ENCODE measurements around the gene KRTAP2-1.

KRTAP2-1 gene

DNA sequence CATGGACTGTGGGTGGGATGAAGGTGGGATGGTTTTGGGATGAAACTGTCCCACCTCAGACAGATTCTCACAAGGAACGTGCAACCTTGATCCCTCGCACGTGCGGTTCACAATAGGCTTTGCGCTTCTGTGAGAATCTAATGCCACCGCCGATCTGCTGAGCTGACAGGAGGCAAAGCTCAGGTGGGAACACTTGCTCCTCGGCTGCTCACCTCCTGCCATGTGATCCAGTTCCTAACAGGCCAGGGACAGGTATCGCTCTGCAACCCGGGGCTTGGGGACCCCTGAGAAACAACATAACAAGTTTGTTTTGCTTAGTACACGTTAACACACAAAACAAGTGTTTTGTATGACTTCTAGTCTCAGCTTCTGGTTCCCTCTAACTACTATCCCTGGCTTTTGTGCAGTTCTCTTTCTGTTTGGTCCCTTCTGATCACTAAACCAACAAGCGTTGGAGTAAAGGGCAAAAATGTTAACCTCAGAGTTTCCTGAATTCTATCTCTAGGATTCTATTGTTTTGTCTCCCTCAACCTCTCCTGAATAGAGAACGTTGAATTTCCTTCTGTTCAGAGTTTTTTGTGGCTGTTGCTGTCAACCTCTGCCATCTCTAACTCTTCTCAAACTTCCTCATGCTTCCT lies 30.4 kb downstream of the KRTAP2-1 start:
- Histone ChIP-seq H3K79me1 (ENCODE audit: low read length) (no peaks in the 10 kb centered on the region), H2BK5ac (ENCODE audit: low read depth, low read length, poor library complexity) (no peak overlapping the region), H3K36me3 (ENCODE audit: control insufficient read depth in 1 of 2, insufficient read depth in 2 of 2, low read length in 2 of 2) (no peaks in the 10 kb centered on the region), H3K4me1 (ENCODE audit: control insufficient read depth in 1 of 2, insufficient read depth in 2 of 2, low read length in 2 of 2) (no peaks in the 10 kb centered on the region), H4K12ac (ENCODE audit: low read depth, low read length) (no peak overlapping the region), H4K8ac (ENCODE audit: low read depth, low read length) (no peak overlapping the region), H4K91ac (ENCODE audit: low read depth, low read length) (no peak overlapping the region), H2BK12ac (ENCODE audit: low read length) (no peak overlapping the region), H3K4me2 (ENCODE audit: low read length) (no peak overlapping the region), H2AFZ (ENCODE audit: insufficient read depth, low read length, poor library complexity) (no peak overlapping the region), H3K23ac (ENCODE audit: low read length) (no peak overlapping the region), H3K79me2 (ENCODE audit: control insufficient read depth, insufficient read depth, low read length, poor library complexity) (no peaks in the 10 kb centered on the region), H3K4ac (ENCODE audit: low read depth, low read length) (no peak overlapping the region), H3K18ac (ENCODE audit: low read length) (no peak overlapping the region), H2BK120ac (ENCODE audit: insufficient read depth, low read length, poor library complexity) (no peak overlapping the region), H3K9ac (ENCODE audit: low read length) (no peak overlapping the region), H3K27me3 (ENCODE audit: insufficient read depth, low read length) (no peaks in the 10 kb centered on the region), H3K27ac (ENCODE audit: low read depth, low read length) (no peak overlapping the region), H3K9me3 (ENCODE audit: insufficient read depth, low read depth, low read length) (no peaks in the 10 kb centered on the region), H3K4me3 (ENCODE audit: low read depth, low read length) (no peak overlapping the region), H3K14ac (ENCODE audit: low read length) (no peak overlapping the region), H2AK5ac (ENCODE audit: low read length) (no peak overlapping the region)
- WGBS (ENCODE audit: extremely low coverage, insufficient coverage, insufficient read length) = no CpG with 5 or more reads among the region's 13 CpGs
- no peak for DNase-seq

DNA sequence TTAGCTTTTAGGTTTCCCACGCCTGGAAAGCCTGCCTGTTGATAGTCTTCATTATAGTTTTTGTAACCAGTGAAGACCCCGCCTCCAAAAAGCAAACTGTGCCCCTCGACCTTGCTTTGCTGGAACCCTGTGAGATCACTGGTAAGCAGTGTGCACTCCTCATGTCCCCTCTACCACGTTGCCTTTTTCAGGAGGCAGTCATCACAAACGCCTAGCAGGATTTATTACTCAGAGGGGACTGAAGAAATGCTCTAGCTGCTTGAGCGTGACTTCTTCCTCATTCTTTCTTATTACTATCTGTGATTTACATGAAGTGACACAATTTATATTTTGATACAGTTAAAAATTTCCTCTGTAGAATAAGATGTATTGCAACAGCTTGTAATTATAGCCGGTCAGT lies 31.7 kb downstream of the KRTAP2-1 start:
- no peak overlapping the region for H3K4me3 ChIP-seq (ENCODE audit: low read depth, low read length)
- no peak overlapping the region for H3K14ac ChIP-seq (ENCODE audit: low read length)
- no peak overlapping the region for H3K4me2 ChIP-seq (ENCODE audit: low read length)
- no peak overlapping the region for H2BK12ac ChIP-seq (ENCODE audit: low read length)
- no peaks in the 10 kb centered on the region for H3K36me3 ChIP-seq (ENCODE audit: control insufficient read depth in 1 of 2, insufficient read depth in 2 of 2, low read length in 2 of 2)
- no peak overlapping the region for H3K23ac ChIP-seq (ENCODE audit: low read length)
- H2BK120ac ChIP-seq (ENCODE audit: insufficient read depth, low read length, poor library complexity) = no peak overlapping the region
- no peak overlapping the region for H4K91ac ChIP-seq (ENCODE audit: low read depth, low read length)
- no peak overlapping the region for H4K8ac ChIP-seq (ENCODE audit: low read depth, low read length)
- no peak overlapping the region for H2AK5ac ChIP-seq (ENCODE audit: low read length)
- H3K9ac ChIP-seq (ENCODE audit: low read length) = no peak overlapping the region
- no peak overlapping the region for H2AFZ ChIP-seq (ENCODE audit: insufficient read depth, low read length, poor library complexity)
- WGBS (ENCODE audit: extremely low coverage, insufficient coverage, insufficient read length) = no CpG with 5 or more reads among the region's 7 CpGs
- H3K79me1 ChIP-seq (ENCODE audit: low read length) = no peaks in the 10 kb centered on the region
- no peaks in the 10 kb centered on the region for H3K27me3 ChIP-seq (ENCODE audit: insufficient read depth, low read length)
- H4K12ac ChIP-seq (ENCODE audit: low read depth, low read length) = no peak overlapping the region
- H3K4me1 ChIP-seq (ENCODE audit: control insufficient read depth in 1 of 2, insufficient read depth in 2 of 2, low read length in 2 of 2) = no peaks in the 10 kb centered on the region
- no peaks in the 10 kb centered on the region for H3K79me2 ChIP-seq (ENCODE audit: control insufficient read depth, insufficient read depth, low read length, poor library complexity)
- no peak overlapping the region for H3K27ac ChIP-seq (ENCODE audit: low read depth, low read length)
- H3K4ac ChIP-seq (ENCODE audit: low read depth, low read length) = no peak overlapping the region
- no peak for DNase-seq
- no peak overlapping the region for H2BK5ac ChIP-seq (ENCODE audit: low read depth, low read length, poor library complexity)
- no peaks in the 10 kb centered on the region for H3K9me3 ChIP-seq (ENCODE audit: insufficient read depth, low read depth, low read length)
- H3K18ac ChIP-seq (ENCODE audit: low read length) = no peak overlapping the region

DNA sequence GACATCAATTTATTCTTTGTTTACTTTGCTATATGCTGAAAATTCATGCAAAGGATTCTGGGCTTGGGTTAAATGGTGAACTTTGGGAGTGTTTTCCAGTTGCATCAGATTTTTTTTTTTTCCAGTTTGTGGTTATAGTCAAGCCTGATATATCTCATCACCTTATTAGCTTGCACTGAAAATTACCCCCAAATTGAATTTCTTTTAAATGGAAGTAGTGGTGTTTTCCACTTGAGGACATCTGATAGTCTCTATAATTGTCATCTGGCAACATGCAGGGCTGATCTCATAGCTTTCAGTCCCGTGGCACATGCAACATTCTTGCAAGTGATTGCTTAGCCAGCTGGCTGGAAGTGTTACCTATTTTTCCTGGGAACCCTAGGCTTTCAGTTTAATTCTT lies 33.5 kb downstream of the KRTAP2-1 start:
- Histone ChIP-seq H3K4me3 (ENCODE audit: low read depth, low read length) (no peak overlapping the region), H3K36me3 (ENCODE audit: control insufficient read depth in 1 of 2, insufficient read depth in 2 of 2, low read length in 2 of 2) (no peaks in the 10 kb centered on the region), H3K9me3 (ENCODE audit: insufficient read depth, low read depth, low read length) (no peaks in the 10 kb centered on the region), H2AFZ (ENCODE audit: insufficient read depth, low read length, poor library complexity) (no peak overlapping the region), H3K4ac (ENCODE audit: low read depth, low read length) (no peak overlapping the region), H3K23ac (ENCODE audit: low read length) (no peak overlapping the region), H3K79me1 (ENCODE audit: low read length) (peaks cover 2% of the 10 kb centered on the region), H3K79me2 (ENCODE audit: control insufficient read depth, insufficient read depth, low read length, poor library complexity) (no peaks in the 10 kb centered on the region), H3K4me1 (ENCODE audit: control insufficient read depth in 1 of 2, insufficient read depth in 2 of 2, low read length in 2 of 2) (peaks cover 4% of the 10 kb centered on the region in 2 experiments), H2BK5ac (ENCODE audit: low read depth, low read length, poor library complexity) (no peak overlapping the region), H4K91ac (ENCODE audit: low read depth, low read length) (no peak overlapping the region), H3K4me2 (ENCODE audit: low read length) (no peak overlapping the region), H2BK120ac (ENCODE audit: insufficient read depth, low read length, poor library complexity) (no peak overlapping the region), H2BK12ac (ENCODE audit: low read length) (no peak overlapping the region), H4K12ac (ENCODE audit: low read depth, low read length) (no peak overlapping the region), H3K27ac (ENCODE audit: low read depth, low read length) (no peak overlapping the region), H2AK5ac (ENCODE audit: low read length) (no peak overlapping the region), H3K14ac (ENCODE audit: low read length) (no peak overlapping the region), H4K8ac (ENCODE audit: low read depth, low read length) (no peak overlapping the region), H3K9ac (ENCODE audit: low read length) (no peak overlapping the region), H3K18ac (ENCODE audit: low read length) (no peak overlapping the region), H3K27me3 (ENCODE audit: insufficient read depth, low read length) (no peaks in the 10 kb centered on the region)
- DNase-seq = no peak
- WGBS (ENCODE audit: extremely low coverage, insufficient coverage, insufficient read length) = no CpG with 5 or more reads among the region's 1 CpG

DNA sequence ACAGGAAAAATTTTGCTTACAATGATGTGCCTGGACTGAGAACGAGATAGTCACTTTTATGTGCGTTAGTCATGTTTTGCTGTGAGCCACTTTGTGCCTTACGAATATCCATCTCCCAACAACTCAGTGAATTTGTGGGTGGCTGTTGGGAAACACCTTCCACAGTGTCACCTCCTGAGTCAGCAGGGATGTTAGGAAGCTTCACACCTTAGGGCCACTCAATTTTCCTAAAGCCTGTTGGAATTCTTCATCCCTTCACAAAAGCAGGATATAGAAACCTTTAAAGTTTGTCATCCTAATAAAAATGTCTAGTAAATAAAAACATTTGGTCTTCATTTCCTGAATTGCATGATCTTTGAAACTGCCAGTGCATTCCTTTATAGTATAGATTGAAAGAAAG lies 33.9 kb downstream of the KRTAP2-1 start:
- Histone ChIP-seq H3K23ac (ENCODE audit: low read length) (no peak overlapping the region), H3K9me3 (ENCODE audit: insufficient read depth, low read depth, low read length) (no peaks in the 10 kb centered on the region), H3K18ac (ENCODE audit: low read length) (no peak overlapping the region), H3K27ac (ENCODE audit: low read depth, low read length) (no peak overlapping the region), H3K36me3 (ENCODE audit: control insufficient read depth in 1 of 2, insufficient read depth in 2 of 2, low read length in 2 of 2) (no peaks in the 10 kb centered on the region), H3K27me3 (ENCODE audit: insufficient read depth, low read length) (no peaks in the 10 kb centered on the region), H4K12ac (ENCODE audit: low read depth, low read length) (no peak overlapping the region), H4K8ac (ENCODE audit: low read depth, low read length) (no peak overlapping the region), H2BK120ac (ENCODE audit: insufficient read depth, low read length, poor library complexity) (no peak overlapping the region), H3K79me2 (ENCODE audit: control insufficient read depth, insufficient read depth, low read length, poor library complexity) (no peaks in the 10 kb centered on the region), H3K9ac (ENCODE audit: low read length) (no peak overlapping the region), H2BK5ac (ENCODE audit: low read depth, low read length, poor library complexity) (no peak overlapping the region), H2AK5ac (ENCODE audit: low read length) (no peak overlapping the region), H3K4me1 (ENCODE audit: control insufficient read depth in 1 of 2, insufficient read depth in 2 of 2, low read length in 2 of 2) (peaks cover 4% of the 10 kb centered on the region in 2 experiments), H2BK12ac (ENCODE audit: low read length) (no peak overlapping the region), H3K4me2 (ENCODE audit: low read length) (no peak overlapping the region), H3K14ac (ENCODE audit: low read length) (no peak overlapping the region), H4K91ac (ENCODE audit: low read depth, low read length) (no peak overlapping the region), H3K4me3 (ENCODE audit: low read depth, low read length) (no peak overlapping the region), H3K79me1 (ENCODE audit: low read length) (peaks cover 2% of the 10 kb centered on the region), H3K4ac (ENCODE audit: low read depth, low read length) (no peak overlapping the region), H2AFZ (ENCODE audit: insufficient read depth, low read length, poor library complexity) (no peak overlapping the region)
- WGBS (ENCODE audit: extremely low coverage, insufficient coverage, insufficient read length) = no CpG with 5 or more reads among the region's 3 CpGs
- DNase-seq = no peak

Measured in trophoblast cell (in vitro differentiated cells and primary cell).